Stimulated activated CD4-positive, alpha-beta T cell treated with anti-CD3 and anti-CD28 coated beads, Interleukin-15, amount 100 ng/mL, for 1 hour (primary cell): ENCODE results near the gene FOSL2.

Source experiments
- DNase-seq, 2 donors: peaks; one replicate each; pipeline ENCODE4 v3.0.0-alpha.2; 2020; ENCODE audit warnings: low read depth in 1 of 2, low spot score in 1 of 2

The FOSL2 gene

DNA sequence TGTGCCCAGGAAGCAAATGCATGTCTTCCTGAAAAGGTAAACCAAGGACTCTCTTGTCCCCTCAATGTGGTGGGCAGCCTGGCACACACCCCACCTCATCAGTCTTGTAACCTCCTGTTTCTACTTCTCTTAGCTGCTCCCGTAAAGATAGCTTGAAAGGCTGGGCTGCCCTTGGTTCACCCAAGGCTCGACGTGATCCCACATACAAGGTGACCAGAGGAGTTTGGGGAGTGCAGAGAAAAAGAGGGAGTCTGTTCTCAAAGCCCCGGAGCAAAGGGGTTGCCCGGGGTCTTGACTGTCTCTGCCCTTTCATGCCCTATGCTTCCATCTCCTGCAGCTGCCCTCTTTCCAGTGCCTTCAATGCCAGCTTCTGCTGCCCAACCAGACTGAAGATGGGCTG lies 18.3 kb upstream of the FOSL2 start:
- no peak for DNase-seq

DNA sequence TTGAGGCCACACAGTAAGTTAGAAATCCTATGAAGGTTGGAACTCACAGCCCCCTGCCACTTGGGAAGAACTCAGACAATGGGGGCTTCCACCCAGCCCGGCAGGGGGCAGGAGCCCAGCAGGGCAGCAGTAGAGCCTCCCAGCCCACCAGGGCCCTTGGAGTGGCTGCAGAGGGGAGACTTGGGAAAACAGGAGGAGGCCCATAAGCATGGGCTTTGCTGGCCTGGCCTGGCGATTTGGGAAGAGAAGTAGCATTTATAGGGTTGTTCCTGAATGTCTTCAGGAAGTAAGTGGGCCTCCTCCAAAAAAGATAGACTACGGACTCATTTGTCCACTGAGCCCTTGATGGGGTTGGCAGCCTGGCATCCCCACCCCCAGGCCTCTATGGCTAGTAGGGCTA lies 17.4 kb upstream of the FOSL2 start:
- no peak for DNase-seq

DNA sequence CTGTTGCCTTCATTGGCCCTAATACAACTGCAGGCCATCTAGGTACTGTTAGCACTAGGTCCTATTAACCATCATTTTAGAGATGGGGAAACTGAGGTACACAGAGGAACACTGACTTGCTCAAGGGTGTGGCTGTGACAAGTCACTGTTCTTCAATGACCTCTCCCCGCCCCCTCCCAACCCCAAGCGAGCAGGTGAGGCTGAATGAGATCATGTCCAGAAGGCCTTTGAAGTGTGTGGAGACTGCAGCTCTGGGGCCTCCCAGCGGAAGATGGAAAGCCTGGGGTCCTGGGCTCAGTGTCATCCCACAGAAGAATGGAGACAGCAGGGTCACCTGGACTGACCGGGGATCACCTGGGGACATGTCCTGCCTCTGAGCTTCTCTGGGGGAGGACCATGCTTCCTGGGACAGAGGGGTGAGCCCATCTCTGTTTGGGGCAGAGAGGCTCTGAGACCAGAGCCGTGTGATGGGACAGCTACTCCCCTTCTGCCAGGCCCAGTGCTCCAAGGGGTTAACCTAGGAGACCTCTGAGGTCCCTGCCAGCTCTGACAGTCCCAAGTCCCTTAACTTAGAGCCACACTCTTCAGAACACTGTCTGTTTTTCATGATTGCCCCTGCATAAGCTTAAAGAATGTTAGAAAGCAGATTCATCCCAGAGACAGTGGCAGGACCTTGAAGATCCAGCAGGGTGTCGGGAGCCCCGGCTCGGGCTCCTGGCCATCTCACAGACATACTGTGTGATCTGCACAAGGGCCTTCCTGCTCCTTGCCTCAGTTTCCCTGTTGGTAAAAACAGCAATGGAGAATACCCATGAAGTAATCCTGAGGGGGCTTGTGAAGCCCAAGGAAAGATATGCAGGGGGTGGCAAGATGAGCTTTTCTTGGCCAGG lies 16.7 kb upstream of the FOSL2 start:
- no peak for DNase-seq

DNA sequence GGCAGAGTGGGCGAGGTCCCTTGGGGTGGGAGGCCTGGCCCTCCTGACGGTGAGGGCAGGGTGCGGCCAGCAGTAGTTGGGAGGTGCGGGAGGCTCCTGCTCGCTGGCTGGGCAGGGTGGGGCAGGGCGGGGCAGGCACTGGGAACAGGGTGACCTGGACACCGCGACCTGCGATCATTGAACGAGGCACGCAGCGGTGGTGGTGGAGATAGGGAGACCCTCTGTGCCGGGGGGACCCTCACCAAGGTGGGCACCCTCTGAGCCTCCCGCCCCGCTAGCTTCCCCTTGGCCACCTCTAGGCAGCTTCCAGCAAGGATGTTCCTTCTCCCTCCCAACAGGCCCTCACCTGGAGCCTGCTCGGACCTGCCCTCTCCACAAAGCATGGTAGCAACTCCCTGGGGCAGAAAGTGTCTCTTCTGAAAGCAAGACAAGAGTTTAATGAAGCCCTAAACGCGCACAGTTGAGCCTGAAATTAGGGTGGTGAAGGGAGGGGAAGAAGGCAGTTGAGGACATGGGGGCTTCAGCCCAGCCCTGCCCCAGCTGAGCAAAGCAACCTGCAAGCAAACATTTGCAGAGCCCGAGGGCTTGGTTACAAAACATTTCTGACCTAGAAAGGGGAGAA lies 15.4 kb upstream of the FOSL2 start:
- no peak for DNase-seq

DNA sequence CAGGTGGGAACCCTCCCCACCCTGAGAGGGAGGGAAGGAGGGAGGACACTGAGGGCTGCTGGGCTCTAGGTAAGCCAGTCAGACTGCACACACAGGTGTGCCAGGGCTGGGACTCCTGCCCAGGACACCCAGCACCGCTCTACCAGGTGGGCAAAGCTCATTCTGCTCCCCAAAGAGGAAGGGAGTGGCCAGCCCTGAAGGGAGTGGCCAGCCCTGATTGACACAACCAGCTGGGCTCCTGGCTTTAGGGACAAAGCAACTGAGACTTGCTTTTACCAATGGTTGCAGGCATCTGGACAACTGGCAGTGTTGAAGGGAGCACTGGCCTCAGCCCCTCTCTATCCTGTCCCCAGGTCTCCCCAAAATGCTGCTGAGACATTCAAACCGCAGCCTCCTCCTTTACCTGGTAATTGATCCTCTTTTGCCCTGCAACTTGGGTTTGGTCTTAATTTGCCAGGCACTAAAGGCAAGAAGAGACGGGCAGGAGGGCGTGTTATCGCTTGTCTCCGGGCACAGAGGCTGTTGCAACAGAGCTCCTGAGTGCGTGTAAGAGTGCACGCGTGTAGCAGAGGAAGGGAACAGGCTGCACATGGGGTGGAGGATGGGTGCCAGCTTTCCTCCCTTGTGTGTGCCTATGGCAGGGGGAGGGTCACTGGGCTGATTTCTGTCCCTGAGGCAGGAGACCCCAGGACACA lies 14.5 kb upstream of the FOSL2 start:
- DNase-seq, result no peak

DNA sequence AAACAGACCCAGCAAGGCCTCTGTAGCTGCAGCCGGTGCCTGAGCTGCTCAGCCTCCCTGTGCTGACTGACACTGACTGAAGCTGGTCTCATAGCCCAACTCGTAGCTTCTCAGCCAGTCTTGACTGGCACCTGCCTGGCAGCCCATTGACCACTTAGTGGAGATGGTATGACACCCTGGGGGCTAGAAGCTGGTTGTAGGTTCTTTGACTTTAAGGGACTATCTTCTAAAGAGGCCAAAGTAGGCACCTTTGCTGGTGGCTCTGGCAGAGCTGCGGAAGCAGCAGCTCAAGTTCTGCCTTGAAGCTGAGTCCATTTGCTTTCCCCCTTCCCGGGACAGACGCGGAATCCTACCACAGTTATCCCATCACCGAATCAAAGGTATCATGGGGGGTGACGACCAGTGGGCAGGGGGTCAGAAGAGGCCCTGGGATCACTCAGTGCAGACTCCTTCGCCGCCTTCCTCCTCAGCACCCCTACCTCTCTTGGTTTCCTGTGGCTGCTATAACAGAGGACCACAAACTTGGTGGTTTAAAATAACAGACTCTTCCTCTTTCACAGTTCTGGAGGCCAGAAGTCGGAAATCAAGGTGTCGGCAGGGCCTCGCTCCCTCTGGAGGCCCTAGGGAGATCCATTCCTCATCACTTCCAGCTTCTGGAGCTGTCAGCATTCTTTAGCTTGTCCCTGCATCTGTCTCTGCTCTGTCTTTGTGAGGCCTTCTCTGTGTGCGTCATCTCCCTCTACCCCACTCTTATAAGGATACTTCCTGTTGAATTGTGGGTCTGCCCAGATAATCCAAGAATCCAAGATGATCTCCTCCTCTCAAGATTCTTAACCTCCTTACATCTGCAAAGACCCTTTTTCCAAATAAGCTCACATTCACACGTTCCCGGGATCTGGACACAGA lies 13.7 kb upstream of the FOSL2 start:
- no peak for DNase-seq

DNA sequence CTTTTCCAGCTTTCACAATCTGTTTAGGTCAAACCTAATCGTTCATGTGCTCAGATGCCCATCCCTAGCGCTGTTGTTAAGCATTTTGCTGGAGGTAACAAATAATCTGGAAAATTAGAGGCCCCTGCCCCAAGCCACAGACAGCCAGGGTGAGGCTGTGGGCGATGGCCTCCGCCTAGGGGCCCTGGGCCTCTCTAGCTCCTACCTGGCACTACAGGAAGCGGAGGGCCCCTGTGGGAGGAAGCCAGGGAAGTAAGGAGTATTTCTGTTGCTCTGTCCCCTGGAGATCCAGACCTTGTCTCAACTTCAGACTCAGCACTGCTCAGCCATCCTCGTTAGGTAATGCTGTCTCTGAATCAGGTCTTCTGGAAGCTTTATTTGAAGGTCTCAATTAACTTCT lies 12.4 kb upstream of the FOSL2 start:
- no peak for DNase-seq

DNA sequence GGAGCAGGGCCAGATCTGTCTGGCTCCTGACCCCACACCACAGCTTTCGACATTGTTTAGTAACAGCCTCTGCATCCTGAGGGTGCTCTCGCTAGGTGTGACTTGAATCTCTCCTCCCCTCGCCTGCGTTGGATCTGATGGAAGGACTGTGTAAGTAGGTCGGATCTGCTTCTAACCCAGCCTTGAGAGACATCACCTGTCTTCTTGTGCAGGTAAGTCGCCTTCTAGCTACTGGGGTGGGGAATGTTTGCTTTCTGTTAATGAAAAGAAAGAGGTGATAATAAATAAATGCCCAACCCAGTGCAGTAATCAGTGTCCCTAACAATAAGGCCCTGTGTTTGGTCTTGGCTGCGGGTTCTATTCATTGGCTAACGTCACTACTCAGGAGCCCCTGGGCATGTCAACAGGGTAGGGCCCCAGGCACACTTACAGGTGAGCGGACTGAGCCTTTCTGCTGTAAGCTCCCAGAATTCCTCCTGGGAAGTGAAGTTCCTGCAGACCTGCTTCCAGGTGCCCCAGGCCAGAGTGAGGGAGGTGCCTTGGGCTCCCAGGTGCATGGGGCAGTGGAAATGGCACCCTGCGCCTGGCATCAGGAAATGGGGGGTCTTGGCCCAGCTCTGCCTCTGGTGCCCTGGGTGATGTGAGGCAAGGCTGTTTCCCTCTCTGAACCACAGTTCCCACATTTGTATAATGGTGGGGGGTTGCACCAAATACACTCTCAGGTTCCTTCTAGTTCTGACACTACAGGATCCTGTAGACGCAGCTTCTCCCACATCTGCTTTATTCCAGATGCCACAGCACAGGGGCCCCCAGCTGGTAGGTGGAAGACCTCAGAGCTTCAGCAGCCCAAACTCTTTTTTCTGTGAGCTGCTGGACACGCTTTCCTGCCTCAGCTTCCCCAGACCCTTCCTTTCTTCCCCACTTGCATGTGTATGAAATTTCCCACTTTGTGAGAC lies 11.2 kb upstream of the FOSL2 start:
- no peak for DNase-seq

DNA sequence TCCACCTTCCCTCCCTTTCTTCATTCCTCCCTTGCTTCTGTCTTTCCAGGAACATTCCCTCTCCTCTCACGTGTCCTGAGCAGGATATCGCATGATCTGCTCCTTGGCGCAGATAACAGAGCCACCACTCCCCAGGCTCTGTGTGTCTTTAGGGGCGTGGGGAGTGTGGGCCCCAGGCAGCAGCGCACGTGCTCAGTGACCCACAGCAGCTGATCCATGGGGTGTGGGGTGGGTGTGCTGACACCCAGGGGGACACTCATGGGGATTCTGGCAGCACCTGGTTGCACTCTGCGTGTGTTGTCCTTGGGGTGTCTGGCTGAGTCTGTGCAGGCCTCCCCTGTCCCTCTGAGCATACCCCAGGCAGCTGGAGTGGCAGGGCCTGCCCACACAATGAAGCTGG lies 9.9 kb upstream of the FOSL2 start:
- DNase-seq, result no peak

DNA sequence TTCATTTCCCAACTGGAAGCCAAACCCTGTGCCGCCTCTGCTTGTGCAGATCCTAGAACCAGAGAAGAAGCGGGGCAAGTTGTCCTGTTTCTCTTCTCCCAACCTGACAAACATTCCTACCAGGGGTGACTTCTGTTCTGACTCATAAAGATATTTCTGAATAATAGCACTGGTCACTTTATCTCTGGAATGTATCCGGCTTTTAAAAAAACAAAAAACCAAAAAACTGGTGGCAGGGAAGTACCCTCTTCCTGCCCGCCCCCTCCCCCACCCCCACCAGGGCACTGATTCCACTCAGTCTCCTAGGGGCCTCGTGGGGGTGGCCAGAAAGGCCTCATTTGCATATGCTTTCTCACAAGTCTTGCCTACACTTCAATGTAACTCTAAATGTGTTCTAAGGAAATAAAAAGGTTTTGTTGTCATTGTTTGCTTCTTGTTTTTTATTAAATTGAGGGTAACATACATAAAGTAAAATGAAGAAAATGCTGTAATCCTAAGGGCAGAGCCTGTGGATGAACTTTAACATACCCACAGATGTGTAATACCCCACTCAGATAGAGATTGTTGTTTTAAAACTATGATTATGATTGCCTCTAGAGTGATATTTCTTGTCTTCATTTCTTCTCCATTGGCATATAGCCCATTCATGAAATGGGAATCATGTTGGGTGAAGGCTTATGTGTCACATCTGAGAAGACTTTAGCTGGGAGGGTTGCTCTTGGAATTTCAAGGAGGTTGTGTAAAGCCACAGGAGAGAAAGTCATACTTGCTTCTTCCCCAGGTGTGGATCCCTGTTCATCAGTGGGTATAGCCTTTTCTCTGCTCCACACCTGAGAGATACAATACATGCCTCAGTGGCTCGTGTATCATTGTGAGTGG lies 5.3 kb upstream of the FOSL2 start:
- no peak for DNase-seq

DNA sequence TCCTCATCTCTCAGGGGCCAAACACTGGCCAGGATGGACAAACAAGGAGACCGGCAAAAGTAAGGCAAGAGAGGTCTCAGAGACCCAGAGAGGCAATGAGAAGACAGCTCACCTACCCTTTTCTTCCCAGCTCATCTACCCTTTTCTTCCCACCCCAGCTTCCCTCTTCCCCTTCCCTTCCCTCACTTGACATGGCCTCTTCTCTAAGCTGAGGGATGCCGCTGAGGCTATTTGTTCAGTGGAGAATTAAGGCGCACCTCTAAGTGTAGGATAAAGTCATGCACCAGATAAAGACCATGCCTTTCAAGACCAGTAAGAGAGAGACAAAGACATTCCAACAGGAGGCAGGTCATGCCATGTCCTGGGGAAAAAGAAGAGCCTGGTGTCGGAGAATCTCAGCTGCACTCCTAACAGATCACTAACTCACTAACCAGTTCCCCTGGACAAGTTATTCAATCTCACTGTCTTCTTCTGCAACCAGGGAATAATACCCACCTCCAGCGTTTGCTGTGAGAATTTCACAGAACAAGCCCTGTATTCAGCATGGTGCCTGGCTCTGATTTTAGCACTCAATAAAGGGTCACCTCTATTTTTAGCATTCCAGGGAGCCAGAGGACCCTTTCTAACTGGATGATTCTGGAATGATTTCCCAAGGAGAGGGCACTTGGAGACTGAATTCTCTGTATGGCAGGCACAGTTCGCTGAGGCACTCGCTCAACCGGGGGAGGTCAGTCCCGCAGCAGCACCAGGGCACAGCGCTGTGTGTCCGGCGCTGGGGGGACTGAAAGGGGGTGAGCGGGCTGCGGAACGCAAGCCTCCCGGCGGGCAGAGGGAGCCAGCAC lies 3.0 kb upstream of the FOSL2 start:
- DNase-seq, result no peak

DNA sequence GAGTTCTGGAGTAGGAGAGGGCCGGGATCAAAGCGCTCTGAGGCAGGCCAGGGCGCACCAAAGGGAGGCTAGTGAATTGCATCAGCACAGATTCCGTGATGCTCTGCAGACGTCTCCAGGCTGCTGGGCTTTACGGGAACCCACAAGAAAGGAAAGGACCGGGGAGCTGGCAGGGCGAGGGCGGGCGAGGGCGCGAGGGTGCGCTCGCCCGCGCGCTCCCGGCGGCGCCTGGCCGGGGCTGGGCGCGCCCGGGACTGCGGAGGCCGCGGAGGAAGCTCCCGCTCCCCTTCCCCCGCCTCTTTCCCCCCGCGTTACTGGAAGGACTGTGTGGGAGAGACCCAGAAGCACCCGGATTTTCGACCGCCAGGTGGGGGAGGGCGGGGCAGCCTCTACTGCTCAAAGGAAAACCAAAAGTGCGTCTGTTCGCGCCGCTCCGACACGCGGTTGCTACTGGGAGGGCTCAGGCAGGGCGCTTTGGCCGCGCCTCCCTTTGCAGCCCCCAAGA lies 2.4 kb upstream of the FOSL2 start:
- peak; percentile 60 to 86 for DNase-seq

DNA sequence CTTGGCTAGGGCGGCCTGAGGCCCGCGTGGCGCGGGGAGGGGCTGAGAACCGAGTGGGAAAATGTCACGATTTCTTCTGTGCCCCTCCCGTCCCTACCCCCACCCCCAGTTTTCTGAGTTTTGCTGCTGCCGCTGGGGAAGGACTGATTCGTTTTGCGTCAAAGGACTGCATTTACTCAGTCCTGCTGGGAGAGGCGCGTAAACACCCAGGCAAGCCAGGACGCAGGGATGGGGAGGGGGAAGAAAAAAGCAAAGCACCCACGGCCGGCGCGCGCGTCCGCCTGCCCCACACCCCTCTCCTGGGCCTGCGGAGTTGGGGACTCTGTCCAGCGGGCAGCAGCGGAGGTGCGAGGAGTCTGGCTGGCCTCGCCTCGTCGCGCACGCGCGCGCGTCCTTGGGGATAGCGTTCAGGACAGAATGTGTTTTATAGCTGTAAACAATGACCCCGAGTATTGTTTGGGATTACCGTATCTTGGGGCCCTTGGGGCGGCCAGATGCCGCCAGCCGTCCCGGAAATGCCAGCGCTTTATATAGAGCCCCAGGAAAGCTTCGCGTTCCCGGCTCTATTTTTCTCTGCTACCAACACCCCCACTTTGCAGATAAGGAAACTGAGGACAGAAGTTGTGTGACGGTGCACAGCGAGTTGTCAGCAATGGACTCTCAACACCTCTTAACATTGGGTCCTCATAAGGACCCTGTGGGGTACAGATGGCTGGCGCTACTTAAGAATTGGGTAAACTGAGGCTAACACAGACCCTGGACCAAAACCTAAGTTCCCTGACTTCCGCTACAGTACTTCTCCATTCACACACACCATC lies 1.7 kb upstream of the FOSL2 start:
- peak in 1 of 2 donors; percentile 33 for DNase-seq

DNA sequence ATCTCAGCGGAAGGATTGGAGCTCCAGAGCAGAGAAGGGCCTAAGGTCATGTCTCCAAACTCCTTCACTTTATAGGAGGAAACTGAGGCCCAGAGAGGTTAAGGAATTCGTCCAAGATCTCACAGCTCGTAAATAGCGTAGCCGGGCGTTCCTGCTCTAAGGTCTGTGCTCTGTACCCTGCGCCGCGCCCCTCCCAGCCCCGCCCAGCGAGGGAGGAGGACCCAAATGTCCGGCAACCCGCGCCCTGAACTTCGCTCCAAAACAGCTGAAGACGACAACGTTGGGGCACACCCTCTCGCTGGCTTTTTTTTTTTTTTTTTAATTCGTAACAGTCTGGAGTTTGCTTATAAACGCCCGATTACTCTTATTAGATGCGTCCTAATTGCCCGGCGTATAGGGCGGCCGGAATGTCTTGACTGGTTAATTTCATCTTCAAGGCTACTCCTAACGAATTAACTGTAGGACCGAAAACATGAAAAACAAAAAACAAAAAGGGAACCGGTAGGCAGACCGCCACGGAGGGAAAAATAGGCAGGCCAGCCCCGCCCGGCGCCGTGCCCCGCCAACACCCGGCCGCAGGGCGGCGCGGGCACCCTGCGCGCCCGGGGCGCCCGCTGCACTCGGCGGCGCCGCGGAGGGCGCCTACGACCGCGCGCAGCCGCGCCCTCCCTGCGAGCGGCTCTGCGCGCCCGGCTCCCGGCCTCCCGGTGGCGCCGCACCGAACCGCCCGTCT lies 928 bp upstream of the FOSL2 start:
- peak; percentile 31 to 48 for DNase-seq

DNA sequence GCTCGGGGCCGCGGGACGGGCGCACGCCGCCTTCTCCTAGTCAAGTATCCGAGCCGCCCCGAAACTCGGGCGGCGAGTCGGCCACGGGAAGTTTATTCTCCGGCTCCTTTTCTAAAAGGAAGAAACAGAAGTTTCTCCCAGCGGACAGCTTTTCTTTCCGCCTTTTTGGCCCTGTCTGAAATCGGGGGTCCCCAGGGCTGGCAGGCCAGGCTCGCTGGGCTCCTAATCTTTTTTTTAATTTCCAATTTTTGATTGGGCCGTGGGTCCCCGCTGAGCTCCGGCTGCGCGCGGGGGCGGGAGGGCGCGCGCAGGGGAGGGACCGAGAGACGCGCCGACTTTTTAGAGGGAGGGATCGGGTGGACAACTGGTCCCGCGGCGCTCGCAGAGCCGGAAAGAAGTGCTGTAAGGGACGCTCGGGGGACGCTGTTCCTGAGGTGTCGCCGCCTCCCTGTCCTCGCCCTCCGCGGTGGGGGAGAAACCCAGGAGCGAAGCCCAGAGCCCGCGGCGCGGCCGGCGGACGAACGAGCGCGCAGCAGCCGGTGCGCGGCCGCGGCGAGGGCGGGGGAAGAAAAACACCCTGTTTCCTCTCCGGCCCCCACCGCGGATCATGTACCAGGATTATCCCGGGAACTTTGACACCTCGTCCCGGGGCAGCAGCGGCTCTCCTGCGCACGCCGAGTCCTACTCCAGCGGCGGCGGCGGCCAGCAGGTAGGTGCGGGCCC lies 617 bp downstream of the FOSL2 start:
- peak in 1 of 2 donors; percentile 48 for DNase-seq
